GM15510 (cell line): ENCODE measurements around the gene WLS.

ENCODE experiments used
- POLR2A ChIP-seq: IDR thresholded peaks from 3 replicates; pipeline ENCODE4 v1.6.1; 2011; ENCODE audit warnings: borderline replicate concordance; ENCODE audit not compliant: insufficient read length; ENCODE audit errors: extremely low read depth

The WLS gene

GRCh38 chr1:68216089-68216772 lies 16.1 kb downstream of the WLS start:
- TF ChIP-seq POLR2A = no peak

GRCh38 chr1:68213843-68214242 lies 18.5 kb downstream of the WLS start:
- no peak for TF ChIP-seq POLR2A

DNA sequence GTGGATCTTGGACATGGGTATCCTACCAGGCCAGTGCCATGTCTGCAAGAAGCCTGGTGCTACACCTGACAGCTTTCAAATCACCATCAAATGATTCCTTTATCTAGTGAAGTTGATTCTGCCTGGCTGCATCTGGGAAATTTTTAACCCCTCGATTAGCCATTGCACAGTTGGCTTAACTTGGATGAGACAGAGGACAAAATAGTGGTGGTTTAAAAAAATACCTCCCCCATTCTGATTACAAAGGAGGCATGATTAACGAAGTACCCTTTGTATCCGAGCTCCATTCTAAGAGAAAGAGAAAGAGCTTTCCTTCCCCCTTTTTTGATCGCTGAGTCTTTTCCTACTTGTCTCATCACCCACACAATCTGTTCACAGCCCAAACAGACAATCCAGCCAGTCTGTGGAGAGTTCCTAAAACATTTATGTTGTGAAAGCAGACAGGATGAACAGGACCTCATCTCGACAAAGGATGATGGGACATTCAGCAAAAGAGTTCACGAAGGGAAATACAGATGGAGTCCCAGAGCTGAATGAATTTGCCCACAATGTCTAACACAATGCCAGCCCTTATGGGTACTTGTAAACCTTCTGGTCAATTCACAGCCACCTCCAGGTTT lies 20.5 kb downstream of the WLS start:
- no peak for TF ChIP-seq POLR2A

DNA sequence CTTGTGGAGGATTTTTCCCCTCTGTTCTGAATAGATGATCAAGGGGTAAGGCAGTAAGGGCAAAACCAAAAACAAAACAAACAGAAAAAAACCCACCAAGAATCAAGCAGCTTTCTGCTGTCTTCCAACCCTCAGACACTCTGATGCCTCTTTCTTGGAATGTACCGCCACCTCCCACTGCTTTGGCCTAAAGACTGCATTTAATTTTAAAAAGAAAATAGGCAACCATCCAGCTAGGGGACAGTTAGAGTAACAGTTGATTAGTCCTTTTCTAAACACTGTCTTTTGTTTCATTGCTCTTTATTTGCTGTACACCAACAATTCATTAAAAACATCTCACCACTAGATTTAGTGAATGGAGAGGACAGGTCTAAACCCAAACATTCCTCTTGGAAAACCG lies 21.5 kb downstream of the WLS start:
- no peak for TF ChIP-seq POLR2A

- no peak for TF ChIP-seq POLR2A
Measured at GRCh38 chr1:68210027-68210426, 22.3 kb downstream of the WLS start.

- TF ChIP-seq POLR2A = no peak
Measured at GRCh38 chr1:68206848-68207689, 25.3 kb downstream of the WLS start.

- TF ChIP-seq POLR2A = no peak
Measured at GRCh38 chr1:68205794-68206358, 26.4 kb downstream of the WLS start.

DNA sequence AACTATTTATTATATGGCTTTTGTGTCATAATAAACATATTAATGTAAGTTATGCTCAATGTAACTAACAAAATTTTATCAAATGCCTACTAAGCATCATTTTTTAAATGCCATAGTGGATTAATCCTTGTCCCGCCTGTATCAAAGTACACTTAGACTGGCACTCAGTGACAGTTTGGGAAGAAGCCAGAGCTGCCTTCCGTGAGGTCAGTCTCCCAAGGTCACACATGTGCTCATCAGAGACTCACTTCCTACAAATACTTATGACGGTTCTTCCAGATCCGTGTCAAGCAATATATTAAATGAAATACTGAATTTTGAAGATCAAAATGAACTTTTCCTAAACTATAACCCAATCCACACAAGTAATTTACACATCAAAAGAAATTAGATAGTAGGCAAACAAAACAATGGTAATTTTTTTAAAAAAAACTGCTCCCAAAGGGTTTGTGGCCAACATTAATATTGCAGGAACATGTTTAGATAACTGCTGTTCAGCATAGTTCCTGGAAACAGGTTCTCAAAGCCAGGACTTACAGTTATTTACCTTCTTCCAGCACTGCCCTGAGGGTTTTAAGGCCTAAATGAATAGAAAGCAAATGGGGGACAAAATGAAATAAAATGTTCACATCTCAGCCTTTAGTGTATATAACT lies 27.2 kb downstream of the WLS start:
- no peak for TF ChIP-seq POLR2A

GRCh38 chr1:68202239-68202832 lies 30.0 kb downstream of the WLS start:
- no peak for TF ChIP-seq POLR2A

DNA sequence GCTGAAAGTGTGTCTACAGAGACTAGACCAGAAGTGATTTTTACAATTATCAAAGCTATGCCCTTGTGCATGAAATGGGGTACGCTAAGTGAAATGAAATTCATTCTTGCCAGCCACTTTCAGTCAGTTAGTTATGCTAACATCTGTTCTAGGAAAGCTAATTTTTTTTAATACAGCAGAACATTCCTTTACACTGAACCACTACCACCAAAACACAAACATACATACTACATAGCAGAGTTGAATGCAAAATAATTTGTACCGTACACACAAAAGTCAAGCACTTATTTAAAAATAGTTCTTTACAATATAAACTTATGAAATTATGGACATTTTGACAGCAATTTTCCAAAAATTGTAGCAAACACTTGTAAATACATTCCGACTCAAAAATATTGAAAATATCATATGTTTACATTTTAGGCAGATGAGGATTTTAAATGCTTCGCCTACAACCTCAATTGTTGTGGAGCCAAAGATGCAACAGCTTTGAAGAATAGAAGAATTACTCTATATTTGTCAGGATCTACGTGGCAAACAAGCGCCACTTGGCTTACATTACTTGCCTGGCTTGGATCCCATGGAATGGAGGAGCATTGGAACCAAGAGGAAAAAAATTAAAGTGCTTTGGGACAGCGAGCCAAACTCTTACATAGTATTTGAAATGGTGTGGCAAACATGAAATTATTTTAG lies 30.6 kb downstream of the WLS start:
- no peak for TF ChIP-seq POLR2A

- TF ChIP-seq POLR2A = no peak
Measured at GRCh38 chr1:68199603-68200002, 32.7 kb downstream of the WLS start.

- TF ChIP-seq POLR2A = no peak
Measured at GRCh38 chr1:68198752-68199151, 33.6 kb downstream of the WLS start.

- no peak for TF ChIP-seq POLR2A
Measured at GRCh38 chr1:68197891-68198290, 34.4 kb downstream of the WLS start.

DNA sequence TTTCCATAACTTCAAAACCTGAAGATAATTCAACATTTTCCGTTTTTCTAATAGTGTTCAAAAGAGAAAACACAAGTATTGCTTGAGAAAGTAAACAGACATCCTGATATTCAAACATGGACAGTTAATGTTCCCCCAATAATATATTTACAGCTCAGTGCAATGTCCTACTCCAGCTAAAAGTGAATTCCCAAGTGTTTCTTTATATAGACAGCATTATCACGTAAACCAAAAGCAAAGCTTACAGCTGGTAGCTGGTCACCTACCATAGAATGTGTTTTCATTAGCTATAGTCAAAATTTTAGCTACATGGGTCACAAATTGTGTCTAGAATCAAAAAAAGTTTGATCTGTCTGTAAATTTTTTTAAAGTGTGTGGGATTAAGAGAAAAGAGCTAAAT lies 34.9 kb downstream of the WLS start:
- TF ChIP-seq POLR2A = no peak
